ENCODE data around the gene XPC. TPM values are rescaled to one million over a fixed set of nuclear protein-coding genes. Genes with fewer than 3 reads are reported as not detected.
A peak's percentile ranks its signal among the peaks of the same experiment; 100 is the strongest.

Gene XPC
- total and polyA plus RNA-seq, 2 donors, result 19.1 to 32.8 TPM

GRCh38 chr3:14202874-14203520 is 24.6 kb upstream of the XPC start:
- Histone ChIP-seq H3K27ac (ENCODE audit: low read depth in 1 of 2, low read length in 1 of 2) (no peak overlapping the region), H3K4me3 (ENCODE audit: low read length in 2 of 2) (no peak overlapping the region), H3K27me3 (ENCODE audit: control insufficient read depth in 2 of 2, insufficient read depth in 1 of 2, low read length in 1 of 2) (no peaks in the 10 kb centered on the region), H3K4me1 (ENCODE audit: control insufficient read depth in 2 of 2, insufficient read depth in 2 of 2, low read length in 2 of 2) (peaks cover 0 to 4% of the 10 kb centered on the region in 2 donors), H3K36me3 (ENCODE audit: control insufficient read depth in 2 of 2, insufficient read depth in 2 of 2, low read length in 1 of 2) (peaks cover 12 to 19% of the 10 kb centered on the region in 2 donors), H3K9me3 (ENCODE audit: control insufficient read depth in 2 of 2, insufficient read depth in 1 of 2, low read length in 1 of 2) (no peaks in the 10 kb centered on the region)
- WGBS, result 83% methylated on average over 23 of the region's 23 CpGs
- no peak for DNase-seq (ENCODE audit: low read depth in 6 of 9, low spot score in 9 of 9)

- Histone ChIP-seq H3K27ac (ENCODE audit: low read depth in 1 of 2, low read length in 1 of 2) (no peak overlapping the region), H3K9me3 (ENCODE audit: control insufficient read depth in 2 of 2, insufficient read depth in 1 of 2, low read length in 1 of 2) (no peaks in the 10 kb centered on the region), H3K4me1 (ENCODE audit: control insufficient read depth in 2 of 2, insufficient read depth in 2 of 2, low read length in 2 of 2) (peaks cover 0 to 4% of the 10 kb centered on the region in 2 donors), H3K4me3 (ENCODE audit: low read length in 2 of 2) (no peak overlapping the region), H3K36me3 (ENCODE audit: control insufficient read depth in 2 of 2, insufficient read depth in 2 of 2, low read length in 1 of 2) (peaks cover 20 to 24% of the 10 kb centered on the region in 2 donors), H3K27me3 (ENCODE audit: control insufficient read depth in 2 of 2, insufficient read depth in 1 of 2, low read length in 1 of 2) (no peaks in the 10 kb centered on the region)
- WGBS, result 85% methylated on average over 7 of the region's 7 CpGs
- DNase-seq (ENCODE audit: low read depth in 6 of 9, low spot score in 9 of 9), result no peak
Observed at GRCh38 chr3:14201940-14202684, 23.7 kb upstream of the XPC start.

GRCh38 chr3:14200841-14201240 is 22.4 kb upstream of the XPC start:
- no peak overlapping the region for H3K27ac ChIP-seq (ENCODE audit: low read depth in 1 of 2, low read length in 1 of 2)
- WGBS, result 95% methylated on average over 4 of the region's 4 CpGs

GRCh38 chr3:14200276-14200675 is 21.9 kb upstream of the XPC start:
- no peaks in the 10 kb centered on the region for H3K9me3 ChIP-seq (ENCODE audit: control insufficient read depth in 2 of 2, insufficient read depth in 1 of 2, low read length in 1 of 2)
- H3K27me3 ChIP-seq (ENCODE audit: control insufficient read depth in 2 of 2, insufficient read depth in 1 of 2, low read length in 1 of 2), result no peaks in the 10 kb centered on the region
- peaks cover 26 to 27% of the 10 kb centered on the region in 2 donors for H3K36me3 ChIP-seq (ENCODE audit: control insufficient read depth in 2 of 2, insufficient read depth in 2 of 2, low read length in 1 of 2)
- H3K4me3 ChIP-seq (ENCODE audit: low read length in 2 of 2), result no peak overlapping the region
- DNase-seq (ENCODE audit: low read depth in 6 of 9, low spot score in 9 of 9), result no peak
- H3K27ac ChIP-seq (ENCODE audit: low read depth in 1 of 2, low read length in 1 of 2), result peak overlapping the region in 1 of 2 donors; percentile 3
- over 99% methylated on average over 4 of the region's 4 CpGs for WGBS
- H3K4me1 ChIP-seq (ENCODE audit: control insufficient read depth in 2 of 2, insufficient read depth in 2 of 2, low read length in 2 of 2), result peaks cover 0 to 4% of the 10 kb centered on the region in 2 donors

More at GRCh38 chr3:14200841-14201240, 22.4 kb upstream of the XPC start:
- H3K4me3 ChIP-seq (ENCODE audit: low read length in 2 of 2), result no peak overlapping the region
- H3K36me3 ChIP-seq (ENCODE audit: control insufficient read depth in 2 of 2, insufficient read depth in 2 of 2, low read length in 1 of 2), result peaks cover 24 to 26% of the 10 kb centered on the region in 2 donors
- no peaks in the 10 kb centered on the region for H3K27me3 ChIP-seq (ENCODE audit: control insufficient read depth in 2 of 2, insufficient read depth in 1 of 2, low read length in 1 of 2)
- no peaks in the 10 kb centered on the region for H3K9me3 ChIP-seq (ENCODE audit: control insufficient read depth in 2 of 2, insufficient read depth in 1 of 2, low read length in 1 of 2)
- DNase-seq (ENCODE audit: low read depth in 6 of 9, low spot score in 9 of 9), result no peak
- peaks cover 0 to 4% of the 10 kb centered on the region in 2 donors for H3K4me1 ChIP-seq (ENCODE audit: control insufficient read depth in 2 of 2, insufficient read depth in 2 of 2, low read length in 2 of 2)

- Histone ChIP-seq H3K36me3 (ENCODE audit: control insufficient read depth in 2 of 2, insufficient read depth in 2 of 2, low read length in 1 of 2) (peaks cover 26 to 27% of the 10 kb centered on the region in 2 donors), H3K27me3 (ENCODE audit: control insufficient read depth in 2 of 2, insufficient read depth in 1 of 2, low read length in 1 of 2) (no peaks in the 10 kb centered on the region), H3K27ac (ENCODE audit: low read depth in 1 of 2, low read length in 1 of 2) (no peak overlapping the region), H3K9me3 (ENCODE audit: control insufficient read depth in 2 of 2, insufficient read depth in 1 of 2, low read length in 1 of 2) (no peaks in the 10 kb centered on the region), H3K4me3 (ENCODE audit: low read length in 2 of 2) (no peak overlapping the region), H3K4me1 (ENCODE audit: control insufficient read depth in 2 of 2, insufficient read depth in 2 of 2, low read length in 2 of 2) (peaks cover 0 to 4% of the 10 kb centered on the region in 2 donors)
- DNase-seq (ENCODE audit: low read depth in 6 of 9, low spot score in 9 of 9), result no peak
- 86% methylated on average over 4 of the region's 4 CpGs for WGBS
Observed at GRCh38 chr3:14199641-14200040, 21.2 kb upstream of the XPC start.

GRCh38 chr3:14194865-14195264 is 16.5 kb upstream of the XPC start:
- peaks cover 26 to 27% of the 10 kb centered on the region in 2 donors for H3K36me3 ChIP-seq (ENCODE audit: control insufficient read depth in 2 of 2, insufficient read depth in 2 of 2, low read length in 1 of 2)
- no peaks in the 10 kb centered on the region for H3K9me3 ChIP-seq (ENCODE audit: control insufficient read depth in 2 of 2, insufficient read depth in 1 of 2, low read length in 1 of 2)
- no peaks in the 10 kb centered on the region for H3K4me1 ChIP-seq (ENCODE audit: control insufficient read depth in 2 of 2, insufficient read depth in 2 of 2, low read length in 2 of 2)
- no peak overlapping the region for H3K27ac ChIP-seq (ENCODE audit: low read depth in 1 of 2, low read length in 1 of 2)
- DNase-seq (ENCODE audit: low read depth in 6 of 9, low spot score in 9 of 9), result no peak
- 96% methylated on average over 4 of the region's 4 CpGs for WGBS
- no peak overlapping the region for H3K4me3 ChIP-seq (ENCODE audit: low read length in 2 of 2)
- H3K27me3 ChIP-seq (ENCODE audit: control insufficient read depth in 2 of 2, insufficient read depth in 1 of 2, low read length in 1 of 2), result no peaks in the 10 kb centered on the region

GRCh38 chr3:14188041-14188754 is 9.8 kb upstream of the XPC start:
- no peaks in the 10 kb centered on the region for H3K27me3 ChIP-seq (ENCODE audit: control insufficient read depth in 2 of 2, insufficient read depth in 1 of 2, low read length in 1 of 2)
- DNase-seq (ENCODE audit: low read depth in 6 of 9, low spot score in 9 of 9), result no peak
- H3K36me3 ChIP-seq (ENCODE audit: control insufficient read depth in 2 of 2, insufficient read depth in 2 of 2, low read length in 1 of 2), result peaks cover 21 to 31% of the 10 kb centered on the region in 2 donors
- WGBS, result 84% methylated on average over 4 of the region's 4 CpGs
- no peaks in the 10 kb centered on the region for H3K4me1 ChIP-seq (ENCODE audit: control insufficient read depth in 2 of 2, insufficient read depth in 2 of 2, low read length in 2 of 2)
- H3K9me3 ChIP-seq (ENCODE audit: control insufficient read depth in 2 of 2, insufficient read depth in 1 of 2, low read length in 1 of 2), result no peaks in the 10 kb centered on the region
- H3K4me3 ChIP-seq (ENCODE audit: low read length in 2 of 2), result no peak overlapping the region
- H3K27ac ChIP-seq (ENCODE audit: low read depth in 1 of 2, low read length in 1 of 2), result no peak overlapping the region

- no peaks in the 10 kb centered on the region for H3K9me3 ChIP-seq (ENCODE audit: control insufficient read depth in 2 of 2, insufficient read depth in 1 of 2, low read length in 1 of 2)
- H3K27me3 ChIP-seq (ENCODE audit: control insufficient read depth in 2 of 2, insufficient read depth in 1 of 2, low read length in 1 of 2), result no peaks in the 10 kb centered on the region
- H3K4me3 ChIP-seq (ENCODE audit: low read length in 2 of 2), result no peak overlapping the region
- H3K4me1 ChIP-seq (ENCODE audit: control insufficient read depth in 2 of 2, insufficient read depth in 2 of 2, low read length in 2 of 2), result peaks cover 0 to 3% of the 10 kb centered on the region in 2 donors
- H3K27ac ChIP-seq (ENCODE audit: low read depth in 1 of 2, low read length in 1 of 2), result no peak overlapping the region
- DNase-seq (ENCODE audit: low read depth in 6 of 9, low spot score in 9 of 9), result no peak
- WGBS, result 99% methylated on average over 5 of the region's 5 CpGs
- peaks cover 27 to 37% of the 10 kb centered on the region in 2 donors for H3K36me3 ChIP-seq (ENCODE audit: control insufficient read depth in 2 of 2, insufficient read depth in 2 of 2, low read length in 1 of 2)
Observed at GRCh38 chr3:14186854-14187458, 8.6 kb upstream of the XPC start.
